Right lobe of liver (tissue), 6 donors: ENCODE results near the gene TSPAN32. TPM values are rescaled to one million over a fixed set of nuclear protein-coding genes. Genes with fewer than 3 reads are reported as not detected.

ENCODE experiments used
- ATAC-seq, 4 donors: fragments of 200-7000 bp; cut with Tn5 transposase; one replicate each; pipeline ENCODE4 v1.9.1; 2020; ENCODE audit warnings: mild to moderate bottlenecking in 4 of 4, moderate library complexity in 4 of 4
- DNase-seq, 3 donors: peaks; one replicate each; pipeline ENCODE4 v3.0.0-alpha.2; 2020
- H3K27ac ChIP-seq, 3 donors: fragments of 200-600 bp; one replicate each; pipeline ENCODE4 v1.8.0; 2022
- H3K27me3 ChIP-seq, 2 donors: fragments of 200-600 bp; one replicate each; pipeline ENCODE4 v1.8.0; 2022
- H3K36me3 ChIP-seq, 4 donors: fragments of 200-600 bp; sonication (generic) in 1 of 4; one replicate each; pipeline versions ENCODE4 v1.5.1 to v1.8.0; 2017 to 2022; ENCODE audit warnings: control low read depth in 1 of 4
- H3K4me1 ChIP-seq, 4 donors: fragments of 200-600 bp; sonication (generic) in 1 of 4; one replicate each; pipeline versions ENCODE4 v1.5.1 to v1.8.0; 2017 to 2022; ENCODE audit warnings: control low read depth in 1 of 4
- H3K4me3 ChIP-seq, 3 donors: fragments of 200-600 bp; one replicate each; pipeline ENCODE4 v1.8.0; 2022
- H3K9me3 ChIP-seq, 4 donors: fragments of 200-600 bp; sonication (generic) in 1 of 4; one replicate each; pipeline versions ENCODE4 v1.5.1 to v1.8.0; 2017 to 2022; ENCODE audit warnings: control low read depth in 1 of 4
- POLR2A ChIP-seq: fragments of 450-650 bp; IDR thresholded peaks from one replicate; pipeline ENCODE4 v1.6.1; 2017; ENCODE audit warnings: antibody characterized with exemption, mild to moderate bottlenecking
- WGBS: methylation state at CpG from one replicate; pipeline ENCODE4 v1.1.6; 2018; ENCODE audit warnings: low coverage, low lambda C conversion rate; ENCODE audit not compliant: insufficient coverage; ENCODE audit errors: missing lambda C conversion rate; 5-methylcytosine and 5-hydroxymethylcytosine counted together
- intact Hi-C, 2 donors: fragments of 100-400 bp; cut with DNase I; formaldehyde crosslinking; loops; one replicate each; pipeline versions ENCODE4 v1.11.2 to v1.14.1; 2022
- total RNA-seq, 6 experiments: library from RNA; depleted of rRNA in 2 of 6; stranded (reverse); fragments of >200 nt in 2 of 6; fragmentation: NEBNext Ultra II Directional in 3 of 6; extraction: Animal tissue kit (Norgen Biotek cat#: 25700) in 3 of 6; gene quantifications; one replicate each; pipeline versions ENCODE4 v1.1.0 to v1.2.4, GENCODE V29; 2016 to 2023
- TF ChIP-seq, protein P1 (sequence below), 4 donors: fragments of 200-600 bp in 3 of 4; fragments of 450-650 bp in 1 of 4; IDR thresholded peaks; one replicate each; pipeline versions ENCODE4 v1.5.1 to v1.8.0; 2016 to 2022; ENCODE audit warnings: antibody characterized with exemption in 4 of 4, mild to moderate bottlenecking in 2 of 4
- donor health status: DM: no; HTN: yes; CAD: no.
- donor health status: DM: no; HTN: no; CAD: no.
- donor health status: DM: no; HTN: no; CAD: no.
- donor health status: DM: no; HTN: yes; CAD: no.
- donor health status: DM: no; HTN: yes; CAD: no.

The TSPAN32 gene
- total RNA-seq, 6 experiments from 2014 or later = 0.24 to 1.2 (median 0.63) TPM; not detected in 2

DNA sequence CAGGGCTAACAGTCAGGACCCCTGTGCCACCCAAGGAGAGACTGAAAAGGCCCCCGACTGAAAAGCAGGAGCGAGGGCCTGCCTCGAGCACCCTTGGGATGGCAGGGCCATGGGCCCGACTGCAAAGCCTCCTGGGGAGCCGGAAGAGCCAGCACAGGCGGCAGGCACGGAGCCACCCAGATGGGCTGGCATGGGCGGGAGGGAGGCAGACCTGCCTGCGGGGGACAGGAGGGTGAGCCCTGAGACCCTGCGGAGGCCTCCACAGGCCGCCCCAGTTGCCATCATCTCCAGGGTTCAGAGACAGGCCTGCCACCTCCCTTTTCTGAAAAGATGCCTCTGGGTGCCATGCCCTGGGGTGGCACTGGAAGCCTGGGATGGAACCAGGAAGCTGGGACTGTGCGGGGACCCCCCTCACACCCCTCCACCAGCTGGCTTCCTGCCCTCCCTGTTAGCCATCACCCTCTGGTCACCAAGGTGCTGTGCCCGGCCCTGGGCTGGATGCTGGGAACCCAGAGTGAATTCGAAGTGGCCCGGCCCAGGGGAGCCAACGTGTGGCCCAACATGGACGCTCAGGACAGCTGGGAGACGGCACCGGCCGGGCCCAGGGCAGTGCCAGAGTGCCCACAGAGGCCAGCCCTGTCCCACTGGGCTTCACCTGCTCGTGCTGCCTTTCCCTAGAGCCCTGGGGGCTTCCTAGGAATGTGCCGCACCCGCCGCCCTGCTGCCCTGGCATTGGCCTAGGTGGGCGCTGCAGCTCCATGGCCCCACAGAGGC is 13.8 kb downstream of the TSPAN32 start:
- TF ChIP-seq, protein P1, sequence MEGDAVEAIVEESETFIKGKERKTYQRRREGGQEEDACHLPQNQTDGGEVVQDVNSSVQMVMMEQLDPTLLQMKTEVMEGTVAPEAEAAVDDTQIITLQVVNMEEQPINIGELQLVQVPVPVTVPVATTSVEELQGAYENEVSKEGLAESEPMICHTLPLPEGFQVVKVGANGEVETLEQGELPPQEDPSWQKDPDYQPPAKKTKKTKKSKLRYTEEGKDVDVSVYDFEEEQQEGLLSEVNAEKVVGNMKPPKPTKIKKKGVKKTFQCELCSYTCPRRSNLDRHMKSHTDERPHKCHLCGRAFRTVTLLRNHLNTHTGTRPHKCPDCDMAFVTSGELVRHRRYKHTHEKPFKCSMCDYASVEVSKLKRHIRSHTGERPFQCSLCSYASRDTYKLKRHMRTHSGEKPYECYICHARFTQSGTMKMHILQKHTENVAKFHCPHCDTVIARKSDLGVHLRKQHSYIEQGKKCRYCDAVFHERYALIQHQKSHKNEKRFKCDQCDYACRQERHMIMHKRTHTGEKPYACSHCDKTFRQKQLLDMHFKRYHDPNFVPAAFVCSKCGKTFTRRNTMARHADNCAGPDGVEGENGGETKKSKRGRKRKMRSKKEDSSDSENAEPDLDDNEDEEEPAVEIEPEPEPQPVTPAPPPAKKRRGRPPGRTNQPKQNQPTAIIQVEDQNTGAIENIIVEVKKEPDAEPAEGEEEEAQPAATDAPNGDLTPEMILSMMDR (IDR thresholded peaks at IDR 0.05) = no peak
- DNase-seq = peak in 2 of 3 donors; percentile 20 to 50
- Histone ChIP-seq H3K36me3 (no peaks in the 10 kb centered on the region), H3K27me3 (no peaks in the 10 kb centered on the region), H3K27ac (peak overlapping the region in 1 of 3 donors; percentile 24), H3K4me1 (peaks cover 0 to 17% (median 4%) of the 10 kb centered on the region in 4 donors), H3K4me3 (no peak overlapping the region), H3K9me3 (no peaks in the 10 kb centered on the region)
- 80% methylated on average over 1 of the region's 25 CpGs for WGBS
- ATAC-seq = peak in 1 of 4 donors; percentile 9
- intact Hi-C loops = no loop called here

- ATAC-seq (no peak), DNase-seq (peak; percentile 18 to 46 (median 41))
- Histone ChIP-seq H3K4me3 (no peak overlapping the region), H3K27ac (no peak overlapping the region), H3K27me3 (no peaks in the 10 kb centered on the region), H3K9me3 (no peaks in the 10 kb centered on the region), H3K4me1 (peaks cover 0 to 25% (median 8%) of the 10 kb centered on the region in 4 donors), H3K36me3 (no peaks in the 10 kb centered on the region)
- no CpG with 5 or more reads among the region's 23 CpGs for WGBS
- intact Hi-C loops = no loop called here
- no peak for TF ChIP-seq POLR2A
- TF ChIP-seq, protein P1 (IDR thresholded peaks at IDR 0.05) = no peak
Measured at GRCh38 chr11:2316169-2316962, 14.6 kb downstream of the TSPAN32 start.

DNA sequence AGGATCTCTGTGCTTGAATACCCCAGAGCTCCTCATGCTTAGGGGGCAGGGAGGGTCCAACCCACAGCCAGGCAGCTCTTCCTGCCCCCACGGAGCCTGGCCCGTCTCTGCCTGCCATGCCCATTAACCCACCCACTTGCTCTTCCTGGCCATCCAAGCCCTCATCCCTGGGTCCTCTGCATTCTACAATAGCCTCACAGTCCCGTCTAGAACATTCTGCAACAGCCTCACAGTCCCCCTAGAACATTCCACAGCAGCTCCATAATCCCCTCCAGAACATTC is 15.1 kb downstream of the TSPAN32 start:
- H3K27ac ChIP-seq = no peak overlapping the region
- no peak overlapping the region for H3K4me3 ChIP-seq
- WGBS = no CpG with 5 or more reads among the region's 3 CpGs
- no peak for ATAC-seq
- intact Hi-C loops = no loop called here
- H3K9me3 ChIP-seq = no peaks in the 10 kb centered on the region
- peaks cover 0 to 27% (median 9%) of the 10 kb centered on the region in 4 donors for H3K4me1 ChIP-seq
- no peaks in the 10 kb centered on the region for H3K27me3 ChIP-seq
- DNase-seq = no peak
- TF ChIP-seq, protein P1 (IDR thresholded peaks at IDR 0.05) = no peak
- no peak for TF ChIP-seq POLR2A
- H3K36me3 ChIP-seq = no peaks in the 10 kb centered on the region

- no peaks in the 10 kb centered on the region for H3K36me3 ChIP-seq
- DNase-seq = no peak
- intact Hi-C loops = no loop called here
- TF ChIP-seq, protein P1 (IDR thresholded peaks at IDR 0.05) = no peak
- no peak for TF ChIP-seq POLR2A
- H3K4me1 ChIP-seq = peaks cover 0 to 27% (median 9%) of the 10 kb centered on the region in 4 donors
- H3K27ac ChIP-seq = no peak overlapping the region
- no peak overlapping the region for H3K4me3 ChIP-seq
- no peaks in the 10 kb centered on the region for H3K27me3 ChIP-seq
- no peak for ATAC-seq
- WGBS = 86% methylated on average over 2 of the region's 17 CpGs
- H3K9me3 ChIP-seq = no peaks in the 10 kb centered on the region
Measured at GRCh38 chr11:2317354-2318050, 15.7 kb downstream of the TSPAN32 start.
